Measurements from ENCODE around the gene VPS37B. TPM values are rescaled to one million over a fixed set of nuclear protein-coding genes. Genes with fewer than 3 reads are reported as not detected.
"Not testable (repeated sequence)": the region's sequence is repeated elsewhere in the genome, so short reads cannot be mapped to it uniquely, and the experiment has no call there.

Gene VPS37B
- total RNA-seq, 1 donor from 2014 or later: 13.8 TPM

DNA sequence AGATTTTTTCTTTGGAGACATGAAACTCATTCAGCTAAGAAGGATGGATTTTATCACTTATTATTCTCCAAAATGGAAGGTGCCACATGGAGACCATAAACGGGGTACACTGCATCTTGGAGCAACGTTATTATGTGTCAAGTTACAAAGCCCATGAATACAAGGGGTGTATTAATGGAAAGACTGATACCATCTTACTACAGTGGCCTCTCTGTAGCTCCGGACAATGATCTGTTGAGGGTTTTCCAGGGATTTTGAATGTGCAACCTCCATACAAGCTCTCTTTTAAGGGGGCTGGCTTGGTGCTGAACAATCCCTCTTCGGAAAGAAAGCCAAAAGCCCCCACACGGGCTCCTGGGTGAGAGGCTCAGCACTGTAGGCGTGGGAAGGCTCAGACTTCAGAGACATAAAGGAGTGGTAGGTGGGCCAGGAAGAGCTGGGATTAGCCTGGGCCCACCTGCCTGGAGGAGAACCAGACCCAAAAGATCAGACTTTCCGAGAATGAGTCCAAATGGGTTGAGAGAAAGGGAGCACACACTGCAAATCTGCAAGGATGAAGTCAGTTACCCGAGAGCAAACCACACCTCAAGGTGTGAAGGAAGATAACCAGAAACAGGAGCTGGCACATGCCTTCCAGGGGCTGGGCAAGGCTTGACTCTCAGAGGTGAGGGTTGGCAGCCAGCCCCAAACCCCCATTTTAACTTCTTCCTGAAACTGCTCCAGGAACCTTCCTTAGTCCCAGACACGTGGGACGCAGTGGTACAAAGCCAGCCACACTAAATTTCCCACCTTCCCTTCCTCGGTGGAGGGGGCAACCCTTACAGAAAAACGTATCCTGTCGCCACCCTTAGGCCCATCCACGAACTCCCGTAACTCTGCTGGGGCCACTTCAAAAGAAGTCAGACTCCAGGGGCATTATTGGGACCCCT, 1.5 kb downstream of the VPS37B start:
- Mint-ChIP-seq H3K36me3 (ENCODE audit: low read depth, unreplicated experiment) (peaks cover 6% of the 10 kb centered on the region), H3K4me3 (ENCODE audit: unreplicated experiment) (peak overlapping the region; percentile 90), H3K27ac (ENCODE audit: unreplicated experiment) (no peak overlapping the region), H3K9me3 (ENCODE audit: unreplicated experiment) (no peaks in the 10 kb centered on the region), H3K4me1 (ENCODE audit: unreplicated experiment) (peaks cover 34% of the 10 kb centered on the region), H3K27me3 (ENCODE audit: unreplicated experiment) (peaks cover 13% of the 10 kb centered on the region)
- no peak for TF ChIP-seq CTCF (IDR thresholded peaks at IDR 0.05; ENCODE audit: unreplicated experiment)
- DNase-seq (ENCODE audit: low spot score): no peak

DNA sequence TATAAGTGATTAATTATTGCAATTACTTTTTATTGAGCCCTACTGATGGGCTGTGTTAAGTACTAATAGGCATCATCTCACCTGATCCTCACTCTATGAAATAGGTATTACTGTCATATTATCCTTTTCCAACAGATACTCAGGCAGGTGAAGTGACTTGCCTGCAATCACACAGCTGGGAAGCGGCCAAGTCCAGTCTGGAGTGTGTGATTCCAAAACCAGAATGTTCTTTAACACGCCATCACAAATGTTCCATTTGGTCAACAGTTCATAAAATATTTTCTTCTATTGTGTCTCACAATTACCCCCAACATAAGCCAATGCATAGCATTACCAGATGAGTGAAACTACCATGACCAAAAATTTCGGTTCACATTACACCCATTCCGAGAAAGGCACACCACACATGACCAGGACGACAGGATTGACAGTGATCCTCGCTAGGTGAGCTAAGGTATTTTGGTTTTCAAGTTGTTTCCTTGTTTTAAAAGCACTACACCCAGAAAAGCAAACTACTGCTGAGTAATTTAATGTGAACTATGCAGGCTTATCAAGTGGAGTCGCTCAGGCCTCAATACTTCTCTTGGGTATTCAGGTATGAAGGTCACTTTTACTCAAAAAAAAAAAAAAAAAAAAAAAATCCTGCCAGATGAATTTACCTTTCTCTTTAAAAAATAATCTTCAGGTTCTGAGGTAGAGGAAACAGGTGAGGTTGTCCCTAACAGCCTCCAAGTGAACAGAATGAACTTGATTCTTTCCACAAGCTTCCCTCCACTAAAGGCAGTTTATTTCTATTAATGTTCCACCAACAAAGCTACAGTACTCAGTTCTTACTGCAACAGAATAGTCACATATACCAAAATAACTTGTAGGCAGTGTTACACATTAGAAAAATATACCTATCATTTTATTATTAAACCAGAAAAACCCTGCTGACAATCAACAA, 2.4 kb downstream of the VPS37B start:
- Mint-ChIP-seq H3K4me3 (ENCODE audit: unreplicated experiment) (no peak overlapping the region), H3K9me3 (ENCODE audit: unreplicated experiment) (no peaks in the 10 kb centered on the region), H3K36me3 (ENCODE audit: low read depth, unreplicated experiment) (peaks cover 6% of the 10 kb centered on the region), H3K27ac (ENCODE audit: unreplicated experiment) (no peak overlapping the region), H3K4me1 (ENCODE audit: unreplicated experiment) (peaks cover 33% of the 10 kb centered on the region), H3K27me3 (ENCODE audit: unreplicated experiment) (peaks cover 18% of the 10 kb centered on the region)
- no peak for TF ChIP-seq CTCF (IDR thresholded peaks at IDR 0.05; ENCODE audit: unreplicated experiment)
- no peak for DNase-seq (ENCODE audit: low spot score)

GRCh38 chr12:122892724-122893123, 3.2 kb downstream of the VPS37B start:
- Mint-ChIP-seq H3K4me1 (ENCODE audit: unreplicated experiment) (peaks cover 32% of the 10 kb centered on the region), H3K27me3 (ENCODE audit: unreplicated experiment) (peaks cover 21% of the 10 kb centered on the region)
- not testable (repeated sequence) for H3K27ac Mint-ChIP-seq (ENCODE audit: unreplicated experiment); H3K4me3 Mint-ChIP-seq (ENCODE audit: unreplicated experiment); H3K36me3 Mint-ChIP-seq (ENCODE audit: low read depth, unreplicated experiment); H3K9me3 Mint-ChIP-seq (ENCODE audit: unreplicated experiment); DNase-seq (ENCODE audit: low spot score)

GRCh38 chr12:122891661-122892525, 4.0 kb downstream of the VPS37B start:
- Mint-ChIP-seq H3K4me1 (ENCODE audit: unreplicated experiment) (peaks cover 39% of the 10 kb centered on the region), H3K4me3 (ENCODE audit: unreplicated experiment) (peak overlapping the region; percentile 42), H3K36me3 (ENCODE audit: low read depth, unreplicated experiment) (peaks cover 9% of the 10 kb centered on the region), H3K9me3 (ENCODE audit: unreplicated experiment) (no peaks in the 10 kb centered on the region), H3K27ac (ENCODE audit: unreplicated experiment) (peak overlapping the region; percentile 72), H3K27me3 (ENCODE audit: unreplicated experiment) (peaks cover 23% of the 10 kb centered on the region)
- TF ChIP-seq CTCF (IDR thresholded peaks at IDR 0.05; ENCODE audit: unreplicated experiment): no peak
- DNase-seq (ENCODE audit: low spot score): no peak
